NCI-H510A treated with DMSO at 0.1 percent for 48 hours (cell line): ENCODE results near the gene NDUFAF2.
"Not testable (repeated sequence)": the region's sequence is repeated elsewhere in the genome, so short reads cannot be mapped to it uniquely, and the experiment has no call there.

Source experiments
- DNase-seq: peaks from one replicate; lab custom pipeline; 2025; lab: John Stamatoyannopoulos, UW

Gene NDUFAF2

DNA sequence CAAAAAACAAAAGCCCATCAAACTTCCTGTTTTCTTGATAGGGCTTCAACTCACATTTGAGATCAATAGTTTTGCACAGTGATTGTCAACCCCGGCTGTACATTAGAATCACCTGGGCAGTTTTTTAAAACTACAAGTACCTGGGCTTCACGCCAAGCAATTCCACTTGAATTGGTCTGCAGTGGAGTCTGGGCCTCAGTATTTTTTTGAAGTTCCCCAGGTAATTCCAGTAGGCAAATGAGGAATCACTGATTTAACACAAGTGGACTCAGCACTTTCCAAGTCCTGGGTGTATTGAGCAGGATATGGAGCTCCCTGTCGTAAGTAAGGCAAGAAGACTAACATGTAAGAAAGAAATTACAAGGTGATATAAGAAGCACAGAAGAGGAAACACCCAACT lies 232.1 kb downstream of the NDUFAF2 start:
- DNase-seq = no peak

- no peak for DNase-seq
These were observed 232.7 kb downstream of the NDUFAF2 start for GRCh38 chr5:61177716-61178115.

- DNase-seq = no peak
These were observed 233.7 kb downstream of the NDUFAF2 start for GRCh38 chr5:61178702-61179101.

DNA sequence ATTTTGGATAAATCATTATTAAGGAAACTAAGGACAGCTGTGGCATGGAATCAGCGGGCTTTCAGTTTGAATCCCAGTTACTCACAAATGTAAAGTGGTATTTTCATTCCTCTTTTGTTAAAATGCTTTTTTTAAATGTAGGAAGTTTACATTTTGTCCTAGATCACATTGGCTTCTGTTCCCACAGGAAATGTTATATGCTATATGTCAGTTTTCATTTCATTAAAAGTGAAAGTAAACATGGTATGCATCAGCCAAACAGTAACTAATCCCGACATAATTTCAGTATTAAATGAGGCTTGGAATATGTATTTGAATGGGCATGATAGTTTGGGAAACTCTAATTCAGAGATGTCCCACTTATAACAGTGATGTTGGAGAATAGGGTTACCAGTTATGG lies 235.9 kb downstream of the NDUFAF2 start:
- no peak for DNase-seq

DNA sequence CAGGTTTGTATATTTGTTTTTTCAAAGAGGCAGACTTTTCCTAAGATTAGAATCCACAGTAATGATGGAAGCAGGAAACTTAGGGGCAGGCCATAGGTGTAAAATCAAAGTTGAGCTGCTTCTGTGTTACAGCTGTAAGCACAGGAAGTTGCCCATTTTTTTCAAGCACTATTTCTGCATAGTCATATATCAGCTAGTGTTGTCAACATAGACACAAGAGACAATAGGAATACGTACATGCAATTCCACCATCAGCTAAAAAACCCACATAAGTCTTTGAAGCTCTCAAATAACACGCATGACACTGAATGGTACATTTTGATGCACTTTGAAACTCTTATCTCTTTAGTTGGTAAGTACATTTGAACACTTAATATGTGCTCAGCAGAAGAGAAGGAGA lies 237.4 kb downstream of the NDUFAF2 start:
- DNase-seq = no peak

DNA sequence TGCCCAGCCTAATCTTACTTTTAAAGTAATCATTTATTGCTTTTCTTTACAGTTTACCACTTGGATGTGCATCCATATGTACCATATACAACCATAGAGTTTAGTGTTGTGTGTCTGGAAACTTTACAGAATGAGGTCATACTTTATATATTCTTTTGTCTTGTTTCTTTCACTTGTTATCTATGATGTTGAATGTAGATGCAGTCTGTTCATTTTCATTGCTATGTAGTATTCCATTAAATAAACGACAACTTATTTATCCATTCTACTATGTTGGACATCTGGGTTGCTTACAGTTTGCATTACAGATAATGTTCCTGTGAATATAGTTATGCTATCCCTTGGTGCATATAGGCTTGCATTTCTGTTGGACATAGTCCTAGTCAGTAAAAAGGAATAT lies 238.5 kb downstream of the NDUFAF2 start:
- no peak for DNase-seq

GRCh38 chr5:61184708-61185107 lies 239.7 kb downstream of the NDUFAF2 start:
- no peak for DNase-seq

DNA sequence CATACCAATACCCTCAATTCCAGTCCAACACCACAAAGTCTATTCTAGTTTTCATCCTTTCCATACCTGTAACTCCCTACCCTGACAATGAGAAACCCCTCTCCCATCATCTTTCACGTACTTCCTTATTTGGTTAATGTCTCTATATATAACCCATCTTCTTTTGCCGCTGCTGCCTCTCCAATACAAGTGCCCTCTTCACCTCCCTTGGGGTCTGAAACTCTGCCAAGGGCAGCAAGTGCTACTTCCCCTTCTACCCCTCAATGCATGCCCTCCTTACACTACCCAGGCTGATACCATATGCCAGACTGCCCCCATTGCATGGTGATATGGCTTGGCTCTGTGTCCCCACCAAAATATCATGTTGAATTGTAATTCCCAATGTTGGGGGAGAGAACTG lies 241.6 kb downstream of the NDUFAF2 start:
- no peak for DNase-seq

- DNase-seq = not testable (repeated sequence)
These were observed 242.3 kb downstream of the NDUFAF2 start for GRCh38 chr5:61187352-61187751.

GRCh38 chr5:61187826-61188225 lies 242.8 kb downstream of the NDUFAF2 start:
- not testable (repeated sequence) for DNase-seq

DNA sequence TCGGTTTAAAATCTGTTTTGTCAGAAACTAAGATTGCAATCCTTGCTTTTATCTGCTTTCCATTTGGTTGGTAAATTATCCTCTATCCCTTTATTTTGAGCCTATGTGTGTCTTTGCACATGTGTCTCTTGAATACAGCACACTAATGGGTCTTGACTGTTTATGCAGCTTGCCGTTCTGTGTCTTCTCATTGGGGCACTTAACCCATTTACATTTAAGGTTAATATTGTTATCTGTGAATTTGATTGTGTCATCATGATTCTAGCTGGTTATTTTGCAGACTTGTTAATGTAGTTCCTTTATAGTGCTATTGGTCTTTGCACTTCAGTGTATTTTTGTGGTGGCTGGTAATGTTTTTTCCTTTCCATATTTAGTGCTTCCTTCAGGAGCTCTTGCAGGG lies 253.6 kb downstream of the NDUFAF2 start:
- DNase-seq = no peak

- no peak for DNase-seq
These were observed 255.7 kb downstream of the NDUFAF2 start for GRCh38 chr5:61200582-61201155.

DNA sequence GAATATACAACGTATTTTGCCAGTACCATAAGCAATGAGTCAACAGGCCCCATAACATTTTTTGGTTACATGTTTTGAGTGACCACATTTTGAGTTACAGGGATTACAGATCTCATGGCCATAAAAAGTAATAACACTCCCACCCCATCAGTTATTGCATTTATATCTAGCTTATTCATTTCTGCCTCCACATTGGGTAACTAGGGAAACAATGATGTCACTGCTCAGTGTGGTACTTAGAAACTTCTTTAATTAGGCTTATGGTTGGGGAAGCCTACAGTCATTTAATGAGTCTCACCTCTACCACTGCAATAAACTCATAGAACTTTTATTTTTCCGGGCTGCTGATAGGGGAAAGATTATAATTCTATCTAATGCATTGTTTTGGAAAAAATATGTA lies 257.2 kb downstream of the NDUFAF2 start:
- DNase-seq = no peak
